Parathyroid adenoma (tissue), 2 donors: ENCODE data around the gene MAN2B1.
"Not testable (repeated sequence)": the region's sequence is repeated elsewhere in the genome, so short reads cannot be mapped to it uniquely, and the experiment has no call there.

Experiments used
- H2AFZ ChIP-seq: fragments of 300-600 bp; sonication (generic); one replicate; pipeline ENCODE4 v1.7.0; 2017; ENCODE audit warnings: antibody characterized with exemption, mild to moderate bottlenecking
- H3K27ac ChIP-seq: fragments of 300-600 bp; sonication (generic); one replicate; pipeline ENCODE4 v1.7.0; 2017
- H3K27me3 ChIP-seq: fragments of 300-600 bp; sonication (generic); one replicate; pipeline ENCODE4 v1.7.0; 2017; ENCODE audit warnings: low read length; ENCODE audit not compliant: control insufficient read depth, insufficient read depth
- H3K36me3 ChIP-seq: fragments of 300-600 bp; sonication (generic); one replicate; pipeline ENCODE4 v1.7.0; 2017; ENCODE audit warnings: low read length; ENCODE audit not compliant: control insufficient read depth, insufficient read depth
- H3K4me1 ChIP-seq: fragments of 300-600 bp; sonication (generic); one replicate; pipeline ENCODE4 v1.7.0; 2017; ENCODE audit warnings: control low read depth
- H3K4me2 ChIP-seq: fragments of 300-600 bp; sonication (generic); one replicate; pipeline ENCODE4 v1.7.0; 2017; ENCODE audit warnings: low read length
- H3K4me3 ChIP-seq: fragments of 300-600 bp; sonication (generic); one replicate; pipeline ENCODE4 v1.7.0; 2017; ENCODE audit warnings: low read depth, low read length
- H3K79me2 ChIP-seq: fragments of 300-600 bp; sonication (generic); one replicate; pipeline ENCODE4 v1.7.0; 2017; ENCODE audit warnings: control low read depth
- H3K9ac ChIP-seq: fragments of 300-600 bp; sonication (generic); one replicate; pipeline ENCODE4 v1.7.0; 2017; ENCODE audit warnings: mild to moderate bottlenecking
- H3K9me3 ChIP-seq: fragments of 300-600 bp; sonication (generic); one replicate; pipeline ENCODE4 v1.7.0; 2017; ENCODE audit warnings: low read length; ENCODE audit not compliant: control insufficient read depth
- TF ChIP-seq, protein P1 (sequence below): fragments of 300-600 bp; sonication (generic); IDR thresholded peaks from one replicate; pipeline ENCODE4 v1.7.0; 2017; ENCODE audit warnings: antibody characterized with exemption, mild to moderate bottlenecking
- donor health status: primary hyperparathyroidism.

Gene MAN2B1

DNA sequence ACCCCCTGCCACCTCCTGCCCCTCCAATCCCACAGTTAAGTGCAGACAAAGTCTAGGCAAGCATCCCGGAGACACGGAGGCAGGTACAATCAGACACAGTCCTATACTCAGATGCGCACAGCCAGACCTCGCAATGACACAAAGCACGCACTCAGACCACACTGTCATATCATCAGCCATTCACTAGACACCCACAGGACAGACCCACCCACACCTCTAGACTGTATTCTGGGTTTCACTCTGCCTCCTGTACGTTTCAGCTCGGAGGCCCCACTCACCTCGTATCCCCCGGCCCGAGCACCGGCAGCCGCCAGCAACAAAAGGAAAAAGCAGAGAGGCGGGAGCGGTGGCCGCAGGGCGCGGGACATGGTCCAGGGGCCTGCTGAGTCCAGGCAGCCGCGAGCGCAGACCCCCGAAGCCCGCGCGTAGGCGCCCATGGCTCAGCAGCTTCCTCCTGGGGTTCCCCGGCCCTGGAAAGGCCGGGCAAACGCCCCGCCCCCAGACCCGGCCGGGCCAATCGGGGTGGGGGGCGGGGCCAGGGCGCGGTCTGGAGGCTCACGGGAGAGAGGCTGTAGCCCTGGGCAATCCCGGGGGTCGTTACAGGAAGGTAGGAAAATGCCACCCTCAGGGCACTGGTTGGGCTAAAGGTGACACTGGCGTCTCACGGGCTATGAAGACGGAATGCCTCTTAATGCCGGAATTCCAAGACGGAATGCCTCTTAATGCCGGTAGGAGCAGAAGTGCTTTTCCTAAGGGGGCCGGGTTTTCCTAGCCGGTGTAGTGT is at the start of gene MAN2B1, which contains the start of gene WDR83:
TSS of gene MAN2B1 (minus strand) at position 478 of the 784 bp plus-strand sequence. CDS start at position 437, 41 bp downstream.
TSS of gene WDR83 (plus strand) at position 543 of the 784 bp plus-strand sequence. CDS start 2,984 bp downstream, outside the sequence.
- no peaks in the 10 kb centered on the region for H3K27me3 ChIP-seq

DNA sequence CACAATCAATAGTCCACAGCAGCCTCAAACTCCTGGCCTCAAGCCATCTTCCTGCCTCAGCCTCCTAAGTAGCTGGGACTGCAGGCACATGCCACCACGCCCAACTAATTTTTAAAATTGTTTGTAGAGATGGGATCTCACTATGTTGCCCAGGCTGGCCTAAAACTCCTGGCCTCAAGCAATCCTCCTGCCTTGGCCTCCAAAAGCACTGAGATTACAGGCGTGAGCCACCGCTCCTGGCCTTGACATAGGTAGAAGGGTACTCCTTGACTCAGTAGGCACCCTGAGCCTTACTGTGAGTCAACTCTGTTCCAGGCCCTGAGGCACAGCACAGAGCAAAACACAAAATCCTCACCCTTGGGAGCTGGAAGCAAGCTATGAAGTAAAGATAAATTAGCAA is 49.4 kb upstream of the MAN2B1 start:
- H3K27me3 ChIP-seq, result no peaks in the 10 kb centered on the region
- no peak overlapping the region for H3K9ac ChIP-seq
- no peaks in the 10 kb centered on the region for H3K4me1 ChIP-seq
- no peak overlapping the region for H3K4me2 ChIP-seq
- H2AFZ ChIP-seq, result no peak overlapping the region
- no peaks in the 10 kb centered on the region for H3K36me3 ChIP-seq
- H3K9me3 ChIP-seq, result no peaks in the 10 kb centered on the region
- H3K79me2 ChIP-seq, result peaks cover 57% of the 10 kb centered on the region
- no peak overlapping the region for H3K27ac ChIP-seq
- no peak overlapping the region for H3K4me3 ChIP-seq
- TF ChIP-seq, protein P1, sequence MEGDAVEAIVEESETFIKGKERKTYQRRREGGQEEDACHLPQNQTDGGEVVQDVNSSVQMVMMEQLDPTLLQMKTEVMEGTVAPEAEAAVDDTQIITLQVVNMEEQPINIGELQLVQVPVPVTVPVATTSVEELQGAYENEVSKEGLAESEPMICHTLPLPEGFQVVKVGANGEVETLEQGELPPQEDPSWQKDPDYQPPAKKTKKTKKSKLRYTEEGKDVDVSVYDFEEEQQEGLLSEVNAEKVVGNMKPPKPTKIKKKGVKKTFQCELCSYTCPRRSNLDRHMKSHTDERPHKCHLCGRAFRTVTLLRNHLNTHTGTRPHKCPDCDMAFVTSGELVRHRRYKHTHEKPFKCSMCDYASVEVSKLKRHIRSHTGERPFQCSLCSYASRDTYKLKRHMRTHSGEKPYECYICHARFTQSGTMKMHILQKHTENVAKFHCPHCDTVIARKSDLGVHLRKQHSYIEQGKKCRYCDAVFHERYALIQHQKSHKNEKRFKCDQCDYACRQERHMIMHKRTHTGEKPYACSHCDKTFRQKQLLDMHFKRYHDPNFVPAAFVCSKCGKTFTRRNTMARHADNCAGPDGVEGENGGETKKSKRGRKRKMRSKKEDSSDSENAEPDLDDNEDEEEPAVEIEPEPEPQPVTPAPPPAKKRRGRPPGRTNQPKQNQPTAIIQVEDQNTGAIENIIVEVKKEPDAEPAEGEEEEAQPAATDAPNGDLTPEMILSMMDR, result no peak

More for the DNA sequence above, at the start of gene MAN2B1, which contains the start of gene WDR83:
- TF ChIP-seq, protein P1, result no peak
- Histone ChIP-seq H3K36me3 (no peaks in the 10 kb centered on the region), H3K27ac (peak within 1 kb of the TSS; percentile 22), H2AFZ (peak within 1 kb of the TSS; percentile 91), H3K79me2 (peaks cover 5% of the 10 kb centered on the region), H3K9me3 (no peaks in the 10 kb centered on the region), H3K4me2 (peak within 1 kb of the TSS; percentile 98), H3K4me1 (peaks cover 10% of the 10 kb centered on the region), H3K9ac (no peak within 1 kb of the TSS), H3K4me3 (peak within 1 kb of the TSS; percentile 76)

DNA sequence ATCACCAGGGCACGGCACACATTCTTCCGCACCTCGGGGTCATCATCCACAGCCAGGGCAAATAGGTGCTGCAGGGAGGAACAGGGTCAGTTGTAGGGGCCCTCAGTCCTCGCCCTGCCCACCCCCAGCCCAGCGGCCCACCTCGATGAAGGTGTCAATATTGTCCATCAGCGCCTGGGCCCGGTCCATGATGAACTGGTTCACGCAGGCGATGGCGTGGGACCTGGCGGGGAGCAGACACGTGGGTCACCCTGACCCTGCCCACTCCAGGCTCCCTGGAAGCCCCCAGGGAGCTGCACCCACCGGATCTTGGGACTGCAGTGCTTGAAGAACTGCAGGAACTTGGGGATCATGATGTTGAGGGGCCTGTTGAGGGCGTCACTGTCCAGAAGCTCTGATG is 48.6 kb upstream of the MAN2B1 start:
- no peaks in the 10 kb centered on the region for H3K27me3 ChIP-seq
- H3K27ac ChIP-seq, result no peak overlapping the region
- no peak overlapping the region for H3K4me3 ChIP-seq
- TF ChIP-seq, protein P1, result no peak
- no peak overlapping the region for H3K9ac ChIP-seq
- no peaks in the 10 kb centered on the region for H3K4me1 ChIP-seq
- no peaks in the 10 kb centered on the region for H3K9me3 ChIP-seq
- no peaks in the 10 kb centered on the region for H3K36me3 ChIP-seq
- no peak overlapping the region for H2AFZ ChIP-seq
- H3K4me2 ChIP-seq, result no peak overlapping the region
- peaks cover 52% of the 10 kb centered on the region for H3K79me2 ChIP-seq

DNA sequence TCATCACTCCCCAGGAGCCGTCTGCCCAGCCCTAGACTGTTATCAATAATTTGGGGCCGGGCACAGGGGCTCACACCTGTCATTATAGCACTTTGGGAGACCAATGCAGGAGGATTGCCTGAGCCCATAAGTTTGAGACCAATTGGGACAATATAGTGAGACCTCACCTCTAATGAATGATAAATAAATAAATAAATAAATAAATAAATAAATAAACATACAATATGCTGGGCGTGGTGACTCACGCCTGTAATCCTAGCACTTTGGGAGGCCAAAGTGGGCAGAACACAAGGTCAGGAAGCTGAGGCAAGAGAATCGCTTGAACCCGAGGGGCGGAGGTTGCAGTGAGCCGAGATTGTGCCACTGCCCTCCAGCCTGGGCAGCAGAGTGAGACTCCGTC is 46.8 kb upstream of the MAN2B1 start:
- H3K27me3 ChIP-seq, H3K9me3 ChIP-seq, H3K27ac ChIP-seq, H3K36me3 ChIP-seq, H3K9ac ChIP-seq, H3K4me3 ChIP-seq, H3K4me1 ChIP-seq, H2AFZ ChIP-seq, H3K4me2 ChIP-seq: not testable (repeated sequence)
- H3K79me2 ChIP-seq, result peaks cover 39% of the 10 kb centered on the region

DNA sequence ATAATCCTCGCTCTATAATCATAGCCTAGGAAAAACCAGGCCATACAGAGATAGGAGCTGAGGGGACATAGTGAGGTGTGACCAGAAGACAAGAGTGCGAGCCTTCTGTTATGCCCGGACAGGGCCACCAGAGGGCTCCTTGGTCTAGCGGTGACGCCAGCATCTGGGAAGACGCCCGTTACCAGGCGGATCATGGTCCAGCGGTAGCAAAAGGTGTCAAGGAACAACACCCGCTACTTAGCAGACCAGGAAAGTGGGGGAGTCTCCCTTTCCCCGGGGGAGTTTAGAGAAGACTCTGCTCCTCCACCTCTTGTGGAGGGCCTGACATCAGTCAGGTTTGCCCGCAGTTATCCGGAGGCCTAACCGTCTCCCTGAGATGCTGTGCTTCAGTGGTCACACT is 45.5 kb upstream of the MAN2B1 start:
- not testable (repeated sequence) for H2AFZ ChIP-seq, H3K4me2 ChIP-seq, H3K9me3 ChIP-seq, H3K36me3 ChIP-seq, H3K9ac ChIP-seq, H3K27ac ChIP-seq, H3K4me1 ChIP-seq, H3K4me3 ChIP-seq, H3K27me3 ChIP-seq
- TF ChIP-seq, protein P1, result peak; percentile 36
- H3K79me2 ChIP-seq, result peaks cover 33% of the 10 kb centered on the region
